Rectal smooth muscle tissue (tissue), 1 donor: ENCODE results near the gene L3MBTL4.

ENCODE experiments used
- H3K27ac ChIP-seq: one replicate; pipeline ENCODE4 v1.7.0; 2013; ENCODE audit warnings: low read depth, low read length, inconsistent platforms
- H3K27me3 ChIP-seq: one replicate; pipeline ENCODE4 v1.7.0; 2013; ENCODE audit warnings: low read length; ENCODE audit not compliant: control insufficient read depth, insufficient read depth
- H3K36me3 ChIP-seq: one replicate; pipeline ENCODE4 v1.7.0; 2013; ENCODE audit warnings: low read length; ENCODE audit not compliant: control insufficient read depth, insufficient read depth
- H3K4me1 ChIP-seq: one replicate; pipeline ENCODE4 v1.7.0; 2013; ENCODE audit warnings: low read length; ENCODE audit not compliant: control insufficient read depth, insufficient read depth
- H3K4me3 ChIP-seq: one replicate; pipeline ENCODE4 v1.7.0; 2013; ENCODE audit warnings: low read length
- H3K9ac ChIP-seq: one replicate; pipeline ENCODE4 v1.7.0; 2013; ENCODE audit warnings: low read length

The L3MBTL4 gene

DNA sequence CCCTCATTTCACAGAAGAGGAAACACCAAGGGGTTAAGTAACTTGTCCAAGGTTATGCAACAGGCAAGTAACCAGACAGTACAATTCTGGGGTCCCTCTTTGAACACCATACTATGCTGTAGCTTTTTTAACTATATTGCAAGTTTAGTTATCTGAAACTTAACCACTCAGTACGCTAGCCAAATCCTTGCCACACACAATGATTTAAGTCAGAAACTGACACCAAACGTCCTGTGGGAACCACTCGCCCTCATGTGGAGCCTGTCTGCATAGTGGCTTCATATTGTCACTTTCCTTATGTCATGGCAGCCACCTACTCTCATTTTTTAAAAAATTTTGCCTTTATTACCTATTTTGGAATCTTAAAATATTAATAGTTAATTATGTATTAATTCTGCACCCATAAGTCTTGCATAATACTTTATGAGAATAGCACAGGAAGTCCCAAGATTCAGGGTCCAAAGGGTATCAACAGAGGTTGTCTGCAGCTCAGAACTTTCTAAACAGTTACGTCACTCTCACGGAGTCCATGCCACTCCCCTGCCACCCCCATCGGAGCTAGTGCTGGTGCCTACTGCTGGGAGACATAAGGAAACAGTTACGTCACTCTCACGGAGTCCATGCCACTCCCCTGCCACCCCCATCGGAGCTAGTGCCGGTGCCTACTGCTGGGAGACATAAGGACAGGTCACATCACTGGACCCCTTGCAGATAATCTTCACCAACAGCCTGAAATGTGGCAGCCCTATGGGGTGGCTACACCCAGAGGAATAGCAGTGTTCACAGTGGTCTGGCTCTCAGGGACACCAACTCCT is 99.0 kb downstream of the L3MBTL4 start:
- no peaks in the 10 kb centered on the region for H3K27me3 ChIP-seq
- no peak overlapping the region for H3K4me3 ChIP-seq

DNA sequence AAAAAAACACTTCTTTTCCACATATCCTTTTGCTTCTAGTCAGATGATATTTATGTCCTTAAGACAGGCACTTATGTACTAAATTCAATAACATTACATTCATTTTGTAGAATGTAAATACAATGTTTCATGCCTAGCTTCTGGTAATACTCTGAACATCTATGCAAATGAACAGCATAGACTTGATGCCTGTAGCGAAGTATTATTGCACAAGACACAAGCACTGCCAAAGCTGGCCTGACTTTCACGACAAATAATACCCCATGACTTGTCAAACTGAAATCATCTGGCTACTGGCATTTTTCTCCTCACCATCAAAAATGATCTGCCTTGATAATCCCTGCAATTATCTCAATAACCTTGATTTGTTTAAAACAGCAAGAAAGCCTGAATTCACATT is 101.3 kb downstream of the L3MBTL4 start:
- Histone ChIP-seq H3K27me3 (no peaks in the 10 kb centered on the region), H3K9ac (no peak overlapping the region), H3K4me1 (no peaks in the 10 kb centered on the region), H3K27ac (no peak overlapping the region), H3K36me3 (no peaks in the 10 kb centered on the region), H3K4me3 (no peak overlapping the region)

More for the DNA sequence above, 99.0 kb downstream of the L3MBTL4 start:
- H3K27ac ChIP-seq = no peak overlapping the region
- no peaks in the 10 kb centered on the region for H3K4me1 ChIP-seq
- H3K9ac ChIP-seq = no peak overlapping the region
- no peaks in the 10 kb centered on the region for H3K36me3 ChIP-seq

GRCh38 chr18:6311456-6312215 is 103.1 kb downstream of the L3MBTL4 start:
- no peak overlapping the region for H3K4me3 ChIP-seq
- H3K27ac ChIP-seq = no peak overlapping the region
- no peaks in the 10 kb centered on the region for H3K27me3 ChIP-seq
- H3K36me3 ChIP-seq = no peaks in the 10 kb centered on the region
- no peaks in the 10 kb centered on the region for H3K4me1 ChIP-seq
- no peak overlapping the region for H3K9ac ChIP-seq

DNA sequence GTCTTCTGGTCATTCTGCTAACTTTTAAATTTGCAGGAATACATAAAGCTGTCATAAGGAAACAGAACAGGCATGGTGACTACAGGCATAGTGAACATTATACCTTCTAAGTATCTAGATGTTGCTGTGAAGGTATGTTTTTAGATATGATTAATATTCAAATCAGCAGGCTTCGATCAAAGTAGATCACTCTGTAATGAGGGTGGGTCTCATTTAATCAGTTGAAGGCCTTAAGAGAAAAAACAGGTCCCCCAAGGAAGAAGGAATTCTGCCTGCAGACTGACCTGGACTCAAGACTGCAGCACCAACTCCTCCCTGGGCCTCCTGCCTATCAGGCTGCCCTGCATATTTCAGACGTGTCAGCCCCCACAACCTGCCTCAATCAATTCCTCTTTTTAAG is 104.0 kb downstream of the L3MBTL4 start:
- H3K4me3 ChIP-seq = no peak overlapping the region
- no peak overlapping the region for H3K9ac ChIP-seq
- no peak overlapping the region for H3K27ac ChIP-seq
- H3K36me3 ChIP-seq = no peaks in the 10 kb centered on the region
- H3K27me3 ChIP-seq = no peaks in the 10 kb centered on the region
- no peaks in the 10 kb centered on the region for H3K4me1 ChIP-seq

GRCh38 chr18:6297875-6298274 is 116.8 kb downstream of the L3MBTL4 start:
- H3K9ac ChIP-seq = no peak overlapping the region
- H3K27ac ChIP-seq = no peak overlapping the region
- no peaks in the 10 kb centered on the region for H3K27me3 ChIP-seq
- no peak overlapping the region for H3K4me3 ChIP-seq
- no peaks in the 10 kb centered on the region for H3K4me1 ChIP-seq
- H3K36me3 ChIP-seq = no peaks in the 10 kb centered on the region

GRCh38 chr18:6294148-6294784 is 120.4 kb downstream of the L3MBTL4 start:
- H3K27ac ChIP-seq = no peak overlapping the region
- no peaks in the 10 kb centered on the region for H3K27me3 ChIP-seq
- no peak overlapping the region for H3K4me3 ChIP-seq

GRCh38 chr18:6289843-6290242 is 124.9 kb downstream of the L3MBTL4 start:
- Histone ChIP-seq H3K36me3 (no peaks in the 10 kb centered on the region), H3K4me1 (no peaks in the 10 kb centered on the region), H3K4me3 (no peak overlapping the region), H3K27ac (no peak overlapping the region), H3K9ac (no peak overlapping the region), H3K27me3 (no peaks in the 10 kb centered on the region)

More at GRCh38 chr18:6294148-6294784, 120.4 kb downstream of the L3MBTL4 start:
- H3K36me3 ChIP-seq = no peaks in the 10 kb centered on the region
- no peak overlapping the region for H3K9ac ChIP-seq
- no peaks in the 10 kb centered on the region for H3K4me1 ChIP-seq

DNA sequence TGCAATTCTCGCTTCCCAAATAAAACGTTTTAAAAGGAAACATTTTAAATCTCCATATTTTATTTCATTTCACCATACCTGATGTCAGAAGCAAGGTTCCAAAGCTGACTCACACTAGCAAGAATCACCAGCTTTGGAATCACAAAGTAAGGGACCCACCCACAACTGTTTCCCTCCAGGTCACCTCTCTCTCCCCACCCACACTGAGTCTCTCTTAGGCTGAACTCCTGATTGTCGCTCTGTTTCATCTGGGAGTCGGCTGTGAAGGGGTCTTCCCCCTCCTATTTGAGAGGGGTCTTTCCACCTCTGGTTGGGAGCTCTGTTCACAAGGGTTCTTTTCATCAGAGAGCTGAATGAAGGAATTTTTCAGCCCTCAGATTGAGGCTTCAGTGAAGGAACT is 128.1 kb downstream of the L3MBTL4 start:
- Histone ChIP-seq H3K4me1 (no peaks in the 10 kb centered on the region), H3K4me3 (no peak overlapping the region), H3K9ac (no peak overlapping the region), H3K27ac (no peak overlapping the region), H3K27me3 (no peaks in the 10 kb centered on the region), H3K36me3 (no peaks in the 10 kb centered on the region)

DNA sequence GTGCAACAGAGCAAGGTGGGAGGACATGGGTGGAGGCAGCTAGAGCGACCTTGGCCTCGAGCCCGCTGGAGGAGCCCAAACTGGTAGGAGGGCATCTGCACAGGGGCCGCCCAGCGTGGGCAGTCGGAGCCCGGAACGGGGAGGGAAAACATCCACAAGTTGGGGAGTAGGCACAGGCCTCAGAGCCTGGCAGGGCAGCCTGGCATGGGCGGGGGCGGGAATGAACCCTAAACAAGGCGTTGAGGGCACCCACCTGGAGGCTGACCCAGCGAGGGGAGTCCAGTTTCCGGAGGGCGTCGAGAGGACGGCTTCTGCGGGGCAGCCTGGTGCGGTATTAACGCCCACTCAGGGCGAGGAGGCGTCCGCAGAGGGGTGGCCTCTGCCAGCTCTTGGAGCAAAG is 129.9 kb downstream of the L3MBTL4 start:
- Histone ChIP-seq H3K36me3 (no peaks in the 10 kb centered on the region), H3K27ac (no peak overlapping the region), H3K4me1 (no peaks in the 10 kb centered on the region), H3K27me3 (no peaks in the 10 kb centered on the region), H3K4me3 (no peak overlapping the region), H3K9ac (no peak overlapping the region)

- Histone ChIP-seq H3K4me1 (no peaks in the 10 kb centered on the region), H3K36me3 (no peaks in the 10 kb centered on the region), H3K27ac (no peak overlapping the region), H3K4me3 (no peak overlapping the region), H3K9ac (no peak overlapping the region), H3K27me3 (no peaks in the 10 kb centered on the region)
Measured at GRCh38 chr18:6284300-6284699, 130.4 kb downstream of the L3MBTL4 start.

GRCh38 chr18:6281874-6282273 is 132.8 kb downstream of the L3MBTL4 start:
- no peak overlapping the region for H3K27ac ChIP-seq

GRCh38 chr18:6280211-6280743 is 134.4 kb downstream of the L3MBTL4 start:
- Histone ChIP-seq H3K9ac (no peak overlapping the region), H3K27me3 (no peaks in the 10 kb centered on the region), H3K4me3 (no peak overlapping the region), H3K36me3 (no peaks in the 10 kb centered on the region), H3K27ac (no peak overlapping the region), H3K4me1 (no peaks in the 10 kb centered on the region)

More at GRCh38 chr18:6281874-6282273, 132.8 kb downstream of the L3MBTL4 start:
- Histone ChIP-seq H3K27me3 (no peaks in the 10 kb centered on the region), H3K4me3 (no peak overlapping the region), H3K4me1 (no peaks in the 10 kb centered on the region), H3K36me3 (no peaks in the 10 kb centered on the region), H3K9ac (no peak overlapping the region)
